SK-N-SH (cell line): ENCODE data around the gene DOCK10. TPM values are rescaled to one million over a fixed set of nuclear protein-coding genes. Genes with fewer than 3 reads are reported as not detected.

Source experiments
- CTCF ChIA-PET: fragments of 300-600, 350-600 bp; formaldehyde crosslinking; extraction: SDS; loops from one replicate; lab custom pipeline; 2021; lab: Yijun Ruan, JAX
- POLR2A ChIA-PET: fragments of 350-600 bp; sonication (Branson Sonifier 250); formaldehyde crosslinking; extraction: SDS; loops from one replicate; lab custom pipeline; 2020; ENCODE audit warnings: antibody characterized with exemption, inconsistent platforms; lab: Yijun Ruan, JAX
- DNase-seq: peaks from one replicate; pipeline ENCODE4 v3.0.0; 2012
- H2AFZ ChIP-seq: fragments of 200-600 bp; sonication (generic); 2 replicates; pipeline ENCODE4 v1.8.1; 2016; ENCODE audit warnings: antibody characterized with exemption, mild to moderate bottlenecking, low read depth
- H3F3A ChIP-seq: fragments of 200-600 bp; sonication (generic); replicated peaks from 2 replicates; pipeline ENCODE3; 2016; ENCODE audit warnings: antibody characterized with exemption, mild to moderate bottlenecking; ENCODE audit not compliant: insufficient read depth
- H3K27ac ChIP-seq, 2 experiments: fragments of 200-500 bp in 1 of 2; fragments of 200-600 bp in 1 of 2; sonication (Bioruptor generic) in 1 of 2; sonication (generic), shearing (Covaris generic) in 1 of 2; 2 replicates each; pipeline versions ENCODE4 v1.5.1 to v1.6.1; 2014 to 2016; ENCODE audit warnings: low read depth in 2 of 2, inconsistent platforms in 1 of 2, low read length in 1 of 2, mild to moderate bottlenecking in 1 of 2, mixed read lengths in 1 of 2
- H3K27me3 ChIP-seq: fragments of 200-600 bp; sonication (generic), shearing (Covaris generic); 2 replicates; pipeline ENCODE4 v1.6.1; 2016; ENCODE audit warnings: mixed run types; ENCODE audit not compliant: insufficient read depth
- H3K36me3 ChIP-seq, 2 experiments: fragments of 200-500 bp in 1 of 2; fragments of 200-600 bp in 1 of 2; sonication (Bioruptor generic) in 1 of 2; sonication (generic) in 1 of 2; replicated peaks in 1 of 2; 2 replicates each; pipeline versions ENCODE3 to v1.5.1; 2014 to 2016; ENCODE audit warnings: low read length in 1 of 2, mild to moderate bottlenecking in 1 of 2; ENCODE audit not compliant: insufficient read depth in 2 of 2, control insufficient read depth in 1 of 2
- H3K4me1 ChIP-seq, 2 experiments: fragments of 200-500 bp in 1 of 2; fragments of 200-600 bp in 1 of 2; sonication (Bioruptor generic) in 1 of 2; sonication (generic), shearing (Covaris generic) in 1 of 2; 2 replicates each; pipeline versions ENCODE4 v1.5.1 to v1.6.1; 2014 to 2016; ENCODE audit warnings: low read depth in 1 of 2, low read length in 1 of 2, mixed run types in 1 of 2; ENCODE audit not compliant: insufficient read depth in 2 of 2, control insufficient read depth in 1 of 2
- H3K4me2 ChIP-seq: fragments of 200-600 bp; sonication (generic), shearing (Covaris generic); 2 replicates; pipeline ENCODE4 v1.6.1; 2017; ENCODE audit warnings: mixed run types
- H3K4me3 ChIP-seq, 2 experiments: fragments of 200-500 bp in 1 of 2; fragments of 200-600 bp in 1 of 2; sonication (Bioruptor generic) in 1 of 2; sonication (generic), shearing (Covaris generic) in 1 of 2; 2 replicates each; pipeline versions ENCODE4 v1.5.1 to v1.8.1; 2014 to 2016; ENCODE audit warnings: low read depth in 2 of 2, inconsistent platforms in 1 of 2, low read length in 1 of 2, mild to moderate bottlenecking in 1 of 2, mixed read lengths in 1 of 2, moderate library complexity in 1 of 2
- H3K79me2 ChIP-seq: fragments of 200-600 bp; sonication (generic); 2 replicates; pipeline ENCODE4 v1.8.1; 2017; ENCODE audit warnings: mild to moderate bottlenecking; ENCODE audit not compliant: insufficient read depth
- H3K9ac ChIP-seq: fragments of 200-600 bp; sonication (generic); 2 replicates; pipeline ENCODE4 v1.6.1; 2017; ENCODE audit warnings: mixed run types
- H3K9me2 ChIP-seq: fragments of 200-600 bp; sonication (generic); 2 replicates; pipeline ENCODE4 v1.6.1; 2017; ENCODE audit warnings: mixed run types
- H3K9me3 ChIP-seq: fragments of 200-600 bp; sonication (generic); 2 replicates; pipeline ENCODE4 v1.6.1; 2017; ENCODE audit warnings: mixed run types, mild to moderate bottlenecking, moderate library complexity
- H4K20me1 ChIP-seq: fragments of 200-600 bp; sonication (generic); 2 replicates; pipeline ENCODE4 v1.6.1; 2017; ENCODE audit warnings: mild to moderate bottlenecking, mixed run types; ENCODE audit not compliant: insufficient read depth
- EZH2phosphoT487 ChIP-seq: fragments of 200-600 bp; sonication (generic); IDR thresholded peaks from 2 replicates; pipeline ENCODE4 v1.6.1; 2017; ENCODE audit warnings: low read depth, mixed run types, mild to moderate bottlenecking, antibody characterized with exemption, moderate library complexity, borderline replicate concordance
- FOSL2 ChIP-seq: IDR thresholded peaks from 2 replicates; pipeline ENCODE4 v1.4.0; 2012; ENCODE audit warnings: low read depth, mild to moderate bottlenecking, moderate library complexity, borderline replicate concordance
- GABPA ChIP-seq: IDR thresholded peaks from 2 replicates; pipeline ENCODE4 v1.4.0; 2012; ENCODE audit warnings: low read depth, mild to moderate bottlenecking
- RAD21 ChIP-seq: IDR thresholded peaks from 2 replicates; pipeline ENCODE4 v1.6.1; 2012; ENCODE audit warnings: mild to moderate bottlenecking, low read length
- RFX5 ChIP-seq: IDR thresholded peaks from 2 replicates; pipeline ENCODE4 v1.6.1; 2012; ENCODE audit warnings: mild to moderate bottlenecking, improper control_type of control experiment, low read length
- SMC3 ChIP-seq: IDR thresholded peaks from 2 replicates; pipeline ENCODE4 v1.6.1; 2012; ENCODE audit warnings: low read depth, low read length, improper control_type of control experiment
- WGBS: methylation state at CpG from one replicate; pipeline ENCODE4 v1.1.6; 2017; ENCODE audit warnings: low lambda C conversion rate; 5-methylcytosine and 5-hydroxymethylcytosine counted together
- polyA plus RNA-seq, 3 experiments: library from polyadenylated mRNA; depleted of rRNA; stranded (reverse); fragments of >200 nt; gene quantifications; 2 replicates each; pipeline ENCODE4 v1.2.3, GENCODE V29; 2012
- TF ChIP-seq, protein P1 (sequence below): fragments of 150-350 bp; IDR thresholded peaks from 2 replicates; pipeline ENCODE4 v1.6.1; 2017; ENCODE audit warnings: antibody characterized with exemption, low read length, low read depth, borderline replicate concordance
- TF ChIP-seq, protein P2 (sequence below): IDR thresholded peaks from 2 replicates; pipeline ENCODE4 v1.4.0; 2012; ENCODE audit warnings: low read depth, borderline replicate concordance
- TF ChIP-seq, protein P3 (sequence below): fragments of 200-600 bp; sonication (generic); IDR thresholded peaks from 2 replicates; pipeline ENCODE4 v1.6.1; 2017; ENCODE audit warnings: antibody characterized with exemption, mild to moderate bottlenecking, moderate library complexity
- TF ChIP-seq, protein P4 (sequence below): IDR thresholded peaks from 2 replicates; pipeline ENCODE4 v1.4.0; 2012; ENCODE audit warnings: low read depth
- TF ChIP-seq, protein P5 (sequence below): fragments of 150-350 bp; IDR thresholded peaks from 2 replicates; pipeline ENCODE4 v1.6.1; 2016; ENCODE audit warnings: mild to moderate bottlenecking, low read depth, low read length
- TF ChIP-seq, protein P6 (sequence below): IDR thresholded peaks from 2 replicates; pipeline ENCODE4 v1.6.1; 2012; ENCODE audit warnings: mild to moderate bottlenecking, low read depth, low read length, moderate library complexity

DOCK10 gene
- polyA plus RNA-seq, 1 of the 3 experiments (the other 2 are of a cell fraction), result 24.1 TPM

DNA sequence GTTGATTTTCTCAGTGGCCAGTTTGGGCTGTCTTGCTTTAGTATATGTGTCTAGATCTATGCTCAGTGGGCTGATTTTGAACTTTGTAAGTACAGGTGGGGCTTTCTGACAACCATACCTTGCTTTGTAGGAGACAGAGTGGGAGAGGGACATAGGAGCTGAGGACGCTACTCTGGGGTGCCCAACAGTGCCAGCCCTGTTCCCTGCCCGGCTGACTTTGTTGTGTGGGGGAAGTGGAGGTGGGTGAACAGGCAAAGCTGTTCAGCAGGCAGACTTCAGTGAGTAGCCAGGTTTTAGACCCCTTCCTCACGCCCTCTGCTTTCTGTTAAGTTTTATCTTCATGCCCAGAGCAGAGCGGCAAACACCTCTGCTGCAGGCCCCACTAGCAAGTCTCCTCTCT, 44.2 kb upstream of the DOCK10 start:
- POLR2A ChIA-PET, result no interaction called here
- Histone ChIP-seq H3K4me3 (no peak overlapping the region), H3K4me2 (no peak overlapping the region), H3K27ac (no peak overlapping the region), H3K9me3 (no peaks in the 10 kb centered on the region), H3K4me1 (peaks cover 0 to 12% of the 10 kb centered on the region in 2 experiments; a peak in 2 of 4 replicates), H3K27me3 (no peaks in the 10 kb centered on the region), H2AFZ (no peak overlapping the region), H3F3A (peaks cover 13% of the 10 kb centered on the region), H3K9me2 (no peaks in the 10 kb centered on the region), H3K9ac (no peak overlapping the region), H3K36me3 (no peaks in the 10 kb centered on the region), H4K20me1 (no peaks in the 10 kb centered on the region), H3K79me2 (no peaks in the 10 kb centered on the region)
- no peak for DNase-seq
- TF ChIP-seq RFX5, result no peak
- TF ChIP-seq FOSL2, result no peak
- no peak for TF ChIP-seq RAD21
- TF ChIP-seq, protein P1, sequence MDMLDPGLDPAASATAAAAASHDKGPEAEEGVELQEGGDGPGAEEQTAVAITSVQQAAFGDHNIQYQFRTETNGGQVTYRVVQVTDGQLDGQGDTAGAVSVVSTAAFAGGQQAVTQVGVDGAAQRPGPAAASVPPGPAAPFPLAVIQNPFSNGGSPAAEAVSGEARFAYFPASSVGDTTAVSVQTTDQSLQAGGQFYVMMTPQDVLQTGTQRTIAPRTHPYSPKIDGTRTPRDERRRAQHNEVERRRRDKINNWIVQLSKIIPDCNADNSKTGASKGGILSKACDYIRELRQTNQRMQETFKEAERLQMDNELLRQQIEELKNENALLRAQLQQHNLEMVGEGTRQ, result no peak
- no peak for TF ChIP-seq GABPA
- no peak for TF ChIP-seq SMC3
- TF ChIP-seq, protein P2, sequence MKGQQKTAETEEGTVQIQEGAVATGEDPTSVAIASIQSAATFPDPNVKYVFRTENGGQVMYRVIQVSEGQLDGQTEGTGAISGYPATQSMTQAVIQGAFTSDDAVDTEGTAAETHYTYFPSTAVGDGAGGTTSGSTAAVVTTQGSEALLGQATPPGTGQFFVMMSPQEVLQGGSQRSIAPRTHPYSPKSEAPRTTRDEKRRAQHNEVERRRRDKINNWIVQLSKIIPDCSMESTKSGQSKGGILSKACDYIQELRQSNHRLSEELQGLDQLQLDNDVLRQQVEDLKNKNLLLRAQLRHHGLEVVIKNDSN, result no peak
- TF ChIP-seq, protein P3, sequence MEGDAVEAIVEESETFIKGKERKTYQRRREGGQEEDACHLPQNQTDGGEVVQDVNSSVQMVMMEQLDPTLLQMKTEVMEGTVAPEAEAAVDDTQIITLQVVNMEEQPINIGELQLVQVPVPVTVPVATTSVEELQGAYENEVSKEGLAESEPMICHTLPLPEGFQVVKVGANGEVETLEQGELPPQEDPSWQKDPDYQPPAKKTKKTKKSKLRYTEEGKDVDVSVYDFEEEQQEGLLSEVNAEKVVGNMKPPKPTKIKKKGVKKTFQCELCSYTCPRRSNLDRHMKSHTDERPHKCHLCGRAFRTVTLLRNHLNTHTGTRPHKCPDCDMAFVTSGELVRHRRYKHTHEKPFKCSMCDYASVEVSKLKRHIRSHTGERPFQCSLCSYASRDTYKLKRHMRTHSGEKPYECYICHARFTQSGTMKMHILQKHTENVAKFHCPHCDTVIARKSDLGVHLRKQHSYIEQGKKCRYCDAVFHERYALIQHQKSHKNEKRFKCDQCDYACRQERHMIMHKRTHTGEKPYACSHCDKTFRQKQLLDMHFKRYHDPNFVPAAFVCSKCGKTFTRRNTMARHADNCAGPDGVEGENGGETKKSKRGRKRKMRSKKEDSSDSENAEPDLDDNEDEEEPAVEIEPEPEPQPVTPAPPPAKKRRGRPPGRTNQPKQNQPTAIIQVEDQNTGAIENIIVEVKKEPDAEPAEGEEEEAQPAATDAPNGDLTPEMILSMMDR, result no peak
- TF ChIP-seq EZH2phosphoT487, result no peak
- TF ChIP-seq, protein P4, sequence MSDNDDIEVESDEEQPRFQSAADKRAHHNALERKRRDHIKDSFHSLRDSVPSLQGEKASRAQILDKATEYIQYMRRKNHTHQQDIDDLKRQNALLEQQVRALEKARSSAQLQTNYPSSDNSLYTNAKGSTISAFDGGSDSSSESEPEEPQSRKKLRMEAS, result no peak
- TF ChIP-seq, protein P5, sequence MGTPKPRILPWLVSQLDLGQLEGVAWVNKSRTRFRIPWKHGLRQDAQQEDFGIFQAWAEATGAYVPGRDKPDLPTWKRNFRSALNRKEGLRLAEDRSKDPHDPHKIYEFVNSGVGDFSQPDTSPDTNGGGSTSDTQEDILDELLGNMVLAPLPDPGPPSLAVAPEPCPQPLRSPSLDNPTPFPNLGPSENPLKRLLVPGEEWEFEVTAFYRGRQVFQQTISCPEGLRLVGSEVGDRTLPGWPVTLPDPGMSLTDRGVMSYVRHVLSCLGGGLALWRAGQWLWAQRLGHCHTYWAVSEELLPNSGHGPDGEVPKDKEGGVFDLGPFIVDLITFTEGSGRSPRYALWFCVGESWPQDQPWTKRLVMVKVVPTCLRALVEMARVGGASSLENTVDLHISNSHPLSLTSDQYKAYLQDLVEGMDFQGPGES, result no peak
- TF ChIP-seq, protein P6, sequence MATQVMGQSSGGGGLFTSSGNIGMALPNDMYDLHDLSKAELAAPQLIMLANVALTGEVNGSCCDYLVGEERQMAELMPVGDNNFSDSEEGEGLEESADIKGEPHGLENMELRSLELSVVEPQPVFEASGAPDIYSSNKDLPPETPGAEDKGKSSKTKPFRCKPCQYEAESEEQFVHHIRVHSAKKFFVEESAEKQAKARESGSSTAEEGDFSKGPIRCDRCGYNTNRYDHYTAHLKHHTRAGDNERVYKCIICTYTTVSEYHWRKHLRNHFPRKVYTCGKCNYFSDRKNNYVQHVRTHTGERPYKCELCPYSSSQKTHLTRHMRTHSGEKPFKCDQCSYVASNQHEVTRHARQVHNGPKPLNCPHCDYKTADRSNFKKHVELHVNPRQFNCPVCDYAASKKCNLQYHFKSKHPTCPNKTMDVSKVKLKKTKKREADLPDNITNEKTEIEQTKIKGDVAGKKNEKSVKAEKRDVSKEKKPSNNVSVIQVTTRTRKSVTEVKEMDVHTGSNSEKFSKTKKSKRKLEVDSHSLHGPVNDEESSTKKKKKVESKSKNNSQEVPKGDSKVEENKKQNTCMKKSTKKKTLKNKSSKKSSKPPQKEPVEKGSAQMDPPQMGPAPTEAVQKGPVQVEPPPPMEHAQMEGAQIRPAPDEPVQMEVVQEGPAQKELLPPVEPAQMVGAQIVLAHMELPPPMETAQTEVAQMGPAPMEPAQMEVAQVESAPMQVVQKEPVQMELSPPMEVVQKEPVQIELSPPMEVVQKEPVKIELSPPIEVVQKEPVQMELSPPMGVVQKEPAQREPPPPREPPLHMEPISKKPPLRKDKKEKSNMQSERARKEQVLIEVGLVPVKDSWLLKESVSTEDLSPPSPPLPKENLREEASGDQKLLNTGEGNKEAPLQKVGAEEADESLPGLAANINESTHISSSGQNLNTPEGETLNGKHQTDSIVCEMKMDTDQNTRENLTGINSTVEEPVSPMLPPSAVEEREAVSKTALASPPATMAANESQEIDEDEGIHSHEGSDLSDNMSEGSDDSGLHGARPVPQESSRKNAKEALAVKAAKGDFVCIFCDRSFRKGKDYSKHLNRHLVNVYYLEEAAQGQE, result no peak
- WGBS, result 85% methylated on average over 4 of the region's 4 CpGs
- CTCF ChIA-PET, result no interaction called here
